Cardiac muscle cell (in vitro differentiated cells and primary cell): ENCODE data around the gene KANSL3. TPM values are rescaled to one million over a fixed set of nuclear protein-coding genes. Genes with fewer than 3 reads are reported as not detected.
"Not testable (repeated sequence)": the region's sequence is repeated elsewhere in the genome, so short reads cannot be mapped to it uniquely, and the experiment has no call there.

Source experiments
- DNase-seq, 2 donors: peaks; one replicate each; pipeline versions ENCODE4 v3.0.0 to v3.0.0-alpha.2; 2010 to 2017; ENCODE audit warnings: low read depth in 1 of 2, low spot score in 1 of 2
- H3K27ac ChIP-seq: fragments of 200-600 bp; sonication (generic); 2 replicates; pipeline ENCODE4 v1.5.1; 2016
- H3K27me3 ChIP-seq: fragments of 200-600 bp; sonication (generic); 2 replicates; pipeline ENCODE4 v1.6.0; 2016; ENCODE audit warnings: control low read depth
- H3K36me3 ChIP-seq: fragments of 200-600 bp; sonication (generic); 2 replicates; pipeline ENCODE4 v1.5.1; 2016; ENCODE audit warnings: control low read depth
- H3K4me1 ChIP-seq: fragments of 200-600 bp; sonication (generic); 2 replicates; pipeline ENCODE4 v1.8.1; 2017; ENCODE audit warnings: low read depth, mild to moderate bottlenecking, mixed run types
- H3K4me3 ChIP-seq: fragments of 200-600 bp; sonication (generic); 2 replicates; pipeline ENCODE4 v1.5.1; 2016; ENCODE audit warnings: mild to moderate bottlenecking
- H3K9me3 ChIP-seq: fragments of 200-600 bp; sonication (generic); 2 replicates; pipeline ENCODE4 v1.5.1; 2017; ENCODE audit warnings: low read depth, mild to moderate bottlenecking, control low read depth
- polyA plus RNA-seq: library from polyadenylated mRNA; unstranded; fragments of >200 nt; fragmentation: Nextera tagmentation; extraction: Ambion mirVana; gene quantifications from 2 replicates; pipeline ENCODE4 v1.2.1, GENCODE V29; 2016
- total RNA-seq: library from RNA; depleted of rRNA; stranded (reverse); fragments of >200 nt; gene quantifications from 2 replicates; pipeline ENCODE4 v1.2.3, GENCODE V29; 2016
- TF ChIP-seq, protein P1 (sequence below): IDR thresholded peaks from 2 replicates; pipeline ENCODE4 v1.5.1; 2012; ENCODE audit warnings: low read depth, mild to moderate bottlenecking, low read length

The KANSL3 gene
- total and polyA plus RNA-seq, 2 experiments from 2014 or later = 40.4 to 59.2 TPM

- no peak for DNase-seq
- Histone ChIP-seq H3K9me3 (no peaks in the 10 kb centered on the region), H3K4me1 (peaks cover 6% of the 10 kb centered on the region), H3K27me3 (no peaks in the 10 kb centered on the region), H3K4me3 (no peak overlapping the region), H3K36me3 (no peaks in the 10 kb centered on the region), H3K27ac (no peak overlapping the region)
- TF ChIP-seq, protein P1, sequence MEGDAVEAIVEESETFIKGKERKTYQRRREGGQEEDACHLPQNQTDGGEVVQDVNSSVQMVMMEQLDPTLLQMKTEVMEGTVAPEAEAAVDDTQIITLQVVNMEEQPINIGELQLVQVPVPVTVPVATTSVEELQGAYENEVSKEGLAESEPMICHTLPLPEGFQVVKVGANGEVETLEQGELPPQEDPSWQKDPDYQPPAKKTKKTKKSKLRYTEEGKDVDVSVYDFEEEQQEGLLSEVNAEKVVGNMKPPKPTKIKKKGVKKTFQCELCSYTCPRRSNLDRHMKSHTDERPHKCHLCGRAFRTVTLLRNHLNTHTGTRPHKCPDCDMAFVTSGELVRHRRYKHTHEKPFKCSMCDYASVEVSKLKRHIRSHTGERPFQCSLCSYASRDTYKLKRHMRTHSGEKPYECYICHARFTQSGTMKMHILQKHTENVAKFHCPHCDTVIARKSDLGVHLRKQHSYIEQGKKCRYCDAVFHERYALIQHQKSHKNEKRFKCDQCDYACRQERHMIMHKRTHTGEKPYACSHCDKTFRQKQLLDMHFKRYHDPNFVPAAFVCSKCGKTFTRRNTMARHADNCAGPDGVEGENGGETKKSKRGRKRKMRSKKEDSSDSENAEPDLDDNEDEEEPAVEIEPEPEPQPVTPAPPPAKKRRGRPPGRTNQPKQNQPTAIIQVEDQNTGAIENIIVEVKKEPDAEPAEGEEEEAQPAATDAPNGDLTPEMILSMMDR = no peak
These were observed 31.6 kb upstream of the KANSL3 start for GRCh38 chr2:96669539-96670215.

DNA sequence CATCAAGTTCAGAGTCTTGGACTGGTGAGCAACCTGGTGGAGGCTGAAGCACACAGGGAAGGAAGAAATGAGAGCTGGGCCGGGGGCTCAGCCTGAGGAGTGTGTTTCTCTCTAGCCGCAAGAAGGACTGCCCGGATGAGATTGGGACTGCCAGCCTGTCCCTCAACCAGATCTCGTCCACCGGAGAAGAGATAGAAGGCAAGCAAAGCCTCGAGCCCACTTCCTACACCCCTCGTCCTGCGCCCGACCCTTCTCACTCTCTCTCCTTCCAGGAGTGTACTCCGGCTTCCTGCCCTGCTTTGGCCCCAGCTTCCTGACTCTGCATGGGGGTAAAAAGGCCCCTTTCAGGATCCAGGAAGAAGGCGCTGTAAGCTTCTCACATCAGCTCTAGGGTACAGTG is 30.7 kb upstream of the KANSL3 start:
- no peak for DNase-seq
- TF ChIP-seq, protein P1 = no peak
- peaks cover 6% of the 10 kb centered on the region for H3K4me1 ChIP-seq
- H3K27ac ChIP-seq = no peak overlapping the region
- H3K4me3 ChIP-seq = no peak overlapping the region
- no peaks in the 10 kb centered on the region for H3K9me3 ChIP-seq
- no peaks in the 10 kb centered on the region for H3K36me3 ChIP-seq
- H3K27me3 ChIP-seq = no peaks in the 10 kb centered on the region

GRCh38 chr2:96665717-96666116 is 27.6 kb upstream of the KANSL3 start:
- not testable (repeated sequence) for H3K9me3 ChIP-seq, DNase-seq, H3K27me3 ChIP-seq, H3K4me1 ChIP-seq, H3K36me3 ChIP-seq, H3K4me3 ChIP-seq
- H3K27ac ChIP-seq = peak overlapping the region; percentile 96

DNA sequence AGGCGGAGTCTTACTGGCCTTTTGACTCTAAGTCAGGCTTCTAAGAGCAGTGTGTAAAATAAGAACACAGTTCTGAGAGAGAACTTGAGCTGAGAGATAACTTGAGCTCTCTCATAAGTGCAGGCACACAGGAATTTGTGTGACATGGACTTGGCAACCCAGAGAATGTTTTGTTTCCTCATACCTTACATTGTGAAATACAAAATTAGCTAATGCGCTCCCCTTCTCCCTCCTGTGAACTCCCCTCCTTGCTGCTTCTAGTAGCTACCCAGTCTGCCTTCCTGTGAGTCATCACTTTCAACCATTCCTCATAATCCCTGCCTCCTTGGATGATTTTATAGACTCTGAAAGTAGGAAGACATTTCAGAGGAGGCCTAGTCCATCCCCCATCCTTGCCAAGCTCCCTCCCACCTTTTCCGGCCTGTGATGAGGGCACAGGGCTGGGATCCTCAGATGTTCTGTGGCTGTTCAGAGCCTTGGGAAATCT is 27.0 kb upstream of the KANSL3 start:
- TF ChIP-seq, protein P1 = no peak
- peaks cover 9% of the 10 kb centered on the region for H3K4me1 ChIP-seq
- no peaks in the 10 kb centered on the region for H3K27me3 ChIP-seq
- H3K27ac ChIP-seq = peak overlapping the region; percentile 96
- no peak overlapping the region for H3K4me3 ChIP-seq
- peak; percentile 70 to 99 for DNase-seq
- no peaks in the 10 kb centered on the region for H3K9me3 ChIP-seq
- no peaks in the 10 kb centered on the region for H3K36me3 ChIP-seq

GRCh38 chr2:96664366-96664925 is 26.3 kb upstream of the KANSL3 start:
- Histone ChIP-seq H3K9me3 (no peaks in the 10 kb centered on the region), H3K36me3 (no peaks in the 10 kb centered on the region), H3K4me3 (no peak overlapping the region), H3K4me1 (peaks cover 9% of the 10 kb centered on the region), H3K27me3 (no peaks in the 10 kb centered on the region), H3K27ac (peak overlapping the region; percentile 96)
- no peak for DNase-seq
- TF ChIP-seq, protein P1 = no peak

DNA sequence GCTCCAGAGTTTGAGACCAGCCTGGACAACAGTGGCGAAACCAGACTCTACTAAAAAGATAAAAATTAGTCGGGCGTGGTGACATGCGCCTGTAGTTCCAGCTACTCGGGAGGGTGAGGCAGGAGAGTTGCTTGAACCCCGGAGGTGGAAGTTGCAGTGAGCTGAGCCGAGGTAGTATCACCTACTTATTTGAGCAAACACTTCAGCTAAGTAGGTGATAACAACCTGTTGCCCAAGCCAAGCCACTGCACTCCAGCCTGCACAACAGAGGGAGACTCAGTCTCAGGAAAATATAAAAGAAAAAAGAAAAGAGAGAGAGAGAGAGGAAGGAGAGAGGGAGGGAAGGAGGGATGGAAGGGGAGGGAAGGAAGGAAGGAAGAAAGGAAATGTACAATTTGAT is 25.7 kb upstream of the KANSL3 start:
- H3K4me1 ChIP-seq = peaks cover 9% of the 10 kb centered on the region
- H3K9me3 ChIP-seq = no peaks in the 10 kb centered on the region
- no peaks in the 10 kb centered on the region for H3K27me3 ChIP-seq
- no peak overlapping the region for H3K4me3 ChIP-seq
- no peak for DNase-seq
- H3K36me3 ChIP-seq = no peaks in the 10 kb centered on the region
- H3K27ac ChIP-seq = no peak overlapping the region
- TF ChIP-seq, protein P1 = no peak
